H9 (cell line): ENCODE results near the gene TSPOAP1. TPM values are rescaled to one million over a fixed set of nuclear protein-coding genes. Genes with fewer than 3 reads are reported as not detected.

ENCODE experiments used
- DNase-seq: peaks from one replicate; pipeline ENCODE4 v3.0.0-alpha.2; 2017
- H2AFZ ChIP-seq: one replicate; pipeline ENCODE4 v1.6.1; 2013; ENCODE audit warnings: mild to moderate bottlenecking, low read length, control low read depth, moderate library complexity
- H2AK5ac ChIP-seq: 2 replicates; pipeline ENCODE4 v1.6.1; 2013; ENCODE audit warnings: low read length, control low read depth, mixed read lengths; ENCODE audit not compliant: insufficient read length
- H2BK120ac ChIP-seq: one replicate; pipeline ENCODE4 v1.6.1; 2013; ENCODE audit warnings: low read depth, mild to moderate bottlenecking, low read length, control low read depth, inconsistent platforms; ENCODE audit not compliant: poor library complexity, severe bottlenecking
- H2BK12ac ChIP-seq: 2 replicates; pipeline ENCODE4 v1.6.1; 2013; ENCODE audit warnings: low read length, control low read depth, mixed read lengths, low read depth; ENCODE audit not compliant: insufficient read length
- H2BK15ac ChIP-seq: 2 replicates; pipeline ENCODE4 v1.6.1; 2013; ENCODE audit warnings: low read depth, low read length, control low read depth
- H2BK20ac ChIP-seq: one replicate; pipeline ENCODE4 v1.6.1; 2013; ENCODE audit warnings: low read depth, mild to moderate bottlenecking, low read length, control low read depth, inconsistent platforms; ENCODE audit not compliant: poor library complexity, severe bottlenecking
- H2BK5ac ChIP-seq: 2 replicates; pipeline ENCODE4 v1.6.1; 2013; ENCODE audit warnings: low read length, control low read depth, mixed read lengths; ENCODE audit not compliant: insufficient read length
- H3K14ac ChIP-seq: 2 replicates; pipeline ENCODE4 v1.6.1; 2013; ENCODE audit warnings: low read length, control low read depth; ENCODE audit not compliant: insufficient read depth
- H3K18ac ChIP-seq: 2 replicates; pipeline ENCODE4 v1.6.1; 2013; ENCODE audit warnings: low read depth, mild to moderate bottlenecking, mixed read lengths, low read length, control low read depth; ENCODE audit not compliant: insufficient read length
- H3K23ac ChIP-seq: 2 replicates; pipeline ENCODE4 v1.6.1; 2013; ENCODE audit warnings: low read length, control low read depth, mixed read lengths, low read depth; ENCODE audit not compliant: insufficient read length
- H3K23me2 ChIP-seq: 2 replicates; pipeline ENCODE4 v1.6.1; 2013; ENCODE audit warnings: low read depth, mild to moderate bottlenecking, mixed read lengths, low read length, control low read depth; ENCODE audit not compliant: insufficient read length, poor library complexity, severe bottlenecking
- H3K27ac ChIP-seq: 2 replicates; pipeline ENCODE4 v1.5.1; 2013; ENCODE audit warnings: low read length, control low read depth, mixed read lengths, low read depth; ENCODE audit not compliant: insufficient read length
- H3K27me3 ChIP-seq: 2 replicates; pipeline ENCODE4 v1.6.1; 2013; ENCODE audit warnings: low read length, control low read depth, inconsistent platforms; ENCODE audit not compliant: insufficient read depth
- H3K4ac ChIP-seq: 2 replicates; pipeline ENCODE4 v1.6.1; 2013; ENCODE audit warnings: low read depth, mild to moderate bottlenecking, control low read depth, inconsistent platforms, low read length, moderate library complexity
- H3K4me1 ChIP-seq: 2 replicates; pipeline ENCODE4 v1.6.1; 2013; ENCODE audit warnings: low read length, control low read depth, inconsistent platforms; ENCODE audit not compliant: insufficient read depth
- H3K4me2 ChIP-seq: 2 replicates; pipeline ENCODE4 v1.6.1; 2013; ENCODE audit warnings: low read length, control low read depth, mixed read lengths; ENCODE audit not compliant: insufficient read length, insufficient read depth
- H3K56ac ChIP-seq: 2 replicates; pipeline ENCODE4 v1.6.1; 2013; ENCODE audit warnings: low read depth, mild to moderate bottlenecking, mixed read lengths, low read length, control low read depth; ENCODE audit not compliant: insufficient read length
- H3K79me1 ChIP-seq: 2 replicates; pipeline ENCODE4 v1.6.1; 2013; ENCODE audit warnings: low read depth, mild to moderate bottlenecking, moderate library complexity, low read length, control low read depth, inconsistent platforms; ENCODE audit not compliant: insufficient read depth, poor library complexity, severe bottlenecking
- H3K79me2 ChIP-seq: 2 replicates; pipeline ENCODE4 v1.6.1; 2013; ENCODE audit warnings: low read length, control low read depth, inconsistent platforms; ENCODE audit not compliant: insufficient read depth
- H3K9ac ChIP-seq: 2 replicates; pipeline ENCODE4 v1.6.1; 2013; ENCODE audit warnings: low read length, control low read depth, mixed read lengths; ENCODE audit not compliant: insufficient read length; ENCODE audit errors: extremely low read depth
- H3K9me3 ChIP-seq: one replicate; pipeline ENCODE4 v1.6.1; 2013; ENCODE audit warnings: low read depth, low read length, inconsistent platforms; ENCODE audit not compliant: control insufficient read depth
- H3T11ph ChIP-seq: one replicate; pipeline ENCODE4 v1.6.1; 2013; ENCODE audit warnings: mild to moderate bottlenecking, low read length, control low read depth, inconsistent platforms
- H4K20me1 ChIP-seq: one replicate; pipeline ENCODE4 v1.6.1; 2013; ENCODE audit not compliant: control insufficient read depth, insufficient read length, insufficient read depth
- H4K5ac ChIP-seq: 2 replicates; pipeline ENCODE4 v1.6.1; 2013; ENCODE audit warnings: low read depth, mild to moderate bottlenecking, mixed read lengths, low read length, control low read depth; ENCODE audit not compliant: insufficient read length
- H4K8ac ChIP-seq: replicated peaks from 2 replicates; pipeline ENCODE4 v1.6.1; 2013; ENCODE audit warnings: low read length, control low read depth, mixed read lengths, low read depth; ENCODE audit not compliant: insufficient read length
- H4K91ac ChIP-seq: 2 replicates; pipeline ENCODE4 v1.6.1; 2013; ENCODE audit warnings: low read depth, mild to moderate bottlenecking, moderate library complexity, mixed read lengths, low read length, control low read depth; ENCODE audit not compliant: insufficient read length
- H3K27ac Mint-ChIP-seq, 3 experiments: 2 replicates in 2 of 3; 3 replicates in 1 of 3; pipeline ENCODE4 v1.8.0; 2020 to 2021; ENCODE audit warnings: mixed read lengths in 3 of 3, mild to moderate bottlenecking in 1 of 3, moderate library complexity in 1 of 3
- H3K27me3 Mint-ChIP-seq: 2 replicates; pipeline ENCODE4 v1.8.0; 2021; ENCODE audit warnings: low read depth, mild to moderate bottlenecking, moderate library complexity, mixed read lengths
- H3K36me3 Mint-ChIP-seq, 3 experiments: 2 replicates in 2 of 3; 3 replicates in 1 of 3; pipeline ENCODE4 v1.8.0; 2020 to 2021; ENCODE audit warnings: low read depth in 3 of 3, mixed read lengths in 3 of 3; ENCODE audit not compliant: insufficient read depth in 1 of 3
- H3K4me1 Mint-ChIP-seq, 2 experiments: 2 replicates each; pipeline ENCODE4 v1.8.0; 2020; ENCODE audit warnings: mixed read lengths in 2 of 2
- H3K4me3 Mint-ChIP-seq, 2 experiments: 2 replicates in 1 of 2; 3 replicates in 1 of 2; pipeline ENCODE4 v1.8.0; 2020 to 2021; ENCODE audit warnings: mild to moderate bottlenecking in 2 of 2, mixed read lengths in 2 of 2, moderate library complexity in 1 of 2
- H3K9me3 Mint-ChIP-seq, 2 experiments: 2 replicates in 1 of 2; 3 replicates in 1 of 2; pipeline ENCODE4 v1.8.0; 2020; ENCODE audit warnings: mild to moderate bottlenecking in 2 of 2, mixed read lengths in 2 of 2, moderate library complexity in 1 of 2
- CTCF ChIP-seq: fragments of 200-600 bp; sonication (generic); conservative IDR thresholded peaks from 3 replicates; pipeline ENCODE4 v1.8.0; 2021; ENCODE audit warnings: antibody characterized with exemption, mild to moderate bottlenecking
- WGBS: extraction: QIAGEN DNeasy Blood & Tissue Kit; methylation state at CpG from one replicate; pipeline ENCODE4 v1.1.7; 2013; ENCODE audit warnings: missing lambda C conversion rate, low lambda C conversion rate, mixed read lengths; ENCODE audit not compliant: insufficient read length; ENCODE audit errors: extremely low coverage; 5-methylcytosine and 5-hydroxymethylcytosine counted together
- total RNA-seq: library from RNA; stranded (reverse); gene quantifications from 2 replicates; pipeline ENCODE4 v1.2.1, GENCODE V29; 2021

The TSPOAP1 gene
- total RNA-seq, 1 experiment from 2014 or later: 17.3 TPM

GRCh38 chr17:58337600-58338453, 9.2 kb upstream of the TSPOAP1 start:
- no peaks in the 10 kb centered on the region for H3K79me1 ChIP-seq
- H3K79me2 ChIP-seq: no peaks in the 10 kb centered on the region
- peaks cover 6% of the 10 kb centered on the region; the same call in 1 of the 2 replicates for H3K4me1 ChIP-seq
- peak overlapping the region; percentile 43 for H3K23ac ChIP-seq
- peak overlapping the region; percentile 94 for H2BK12ac ChIP-seq
- H2BK20ac ChIP-seq: peak overlapping the region; percentile 98
- peak overlapping the region; percentile 96 for H4K91ac ChIP-seq
- no peak overlapping the region for H2BK15ac ChIP-seq
- H4K5ac ChIP-seq: peak overlapping the region; percentile 39
- peak overlapping the region; percentile 90 for H3T11ph ChIP-seq
- H3K4me3 Mint-ChIP-seq: peak overlapping the region; percentile 12 to 38; a peak in 1 of 5 replicates
- H3K9me3 Mint-ChIP-seq: no peaks in the 10 kb centered on the region
- H3K27me3 Mint-ChIP-seq: peaks cover 9% of the 10 kb centered on the region
- no peak overlapping the region for H2AK5ac ChIP-seq
- peak overlapping the region; percentile 86 for H3K4ac ChIP-seq
- no peaks in the 10 kb centered on the region for H4K20me1 ChIP-seq
- no peaks in the 10 kb centered on the region for H3K23me2 ChIP-seq
- peak overlapping the region; percentile 4 for H4K8ac ChIP-seq
- H3K27ac Mint-ChIP-seq: peak overlapping the region; percentile 65 to 97 (median 96); a peak in 5 of 7 replicates
- H3K27ac ChIP-seq: no peak overlapping the region
- no peak; the same call in 2 of the 3 replicates for TF ChIP-seq CTCF
- H3K18ac ChIP-seq: peak overlapping the region; percentile 95
- no peaks in the 10 kb centered on the region for H3K9me3 ChIP-seq
- peak overlapping the region; percentile 94 for H3K14ac ChIP-seq
- H3K27me3 ChIP-seq: no peaks in the 10 kb centered on the region
- WGBS: no CpG with 5 or more reads among the region's 23 CpGs
- H2AFZ ChIP-seq: no peak overlapping the region
- peak overlapping the region; percentile 87 for H2BK120ac ChIP-seq
- H3K4me1 Mint-ChIP-seq: peaks cover 30 to 35% of the 10 kb centered on the region in 2 experiments
- peak; percentile 94 for DNase-seq
- H3K36me3 Mint-ChIP-seq: no peaks in the 10 kb centered on the region
- no peak overlapping the region for H3K56ac ChIP-seq
- peak overlapping the region; percentile 29 for H3K9ac ChIP-seq
- no peak overlapping the region for H3K4me2 ChIP-seq
- no peak overlapping the region for H2BK5ac ChIP-seq
